ENCODE data around the gene CDNF. TPM values are rescaled to one million over a fixed set of nuclear protein-coding genes. Genes with fewer than 3 reads are reported as not detected.

Gene CDNF
- total RNA-seq, 4 donors from 2014 or later, result 2.6 to 9.1 (median 3.8) TPM; not detected in 1

- Histone ChIP-seq H3K36me3 (no peaks in the 10 kb centered on the region), H3K4me3 (no peak overlapping the region), H3K9me3 (no peaks in the 10 kb centered on the region), H3K27me3 (no peaks in the 10 kb centered on the region), H3K4me1 (no peaks in the 10 kb centered on the region), H3K27ac (no peak overlapping the region)
- intact Hi-C loops (cut with DNase I; ENCODE audit: low total_unique reads), result no loop called here
- no peak for DNase-seq
- TF ChIP-seq POLR2A (IDR thresholded peaks at IDR 0.05), result no peak
- no peak for TF ChIP-seq CTCF (IDR thresholded peaks at IDR 0.05)
Observed at GRCh38 chr10:14781763-14782162, 56.1 kb downstream of the CDNF start.

GRCh38 chr10:14779001-14779651, 58.7 kb downstream of the CDNF start:
- no peak overlapping the region for H3K27ac ChIP-seq
- no peaks in the 10 kb centered on the region for H3K9me3 ChIP-seq
- no peak overlapping the region for H3K4me3 ChIP-seq
- TF ChIP-seq POLR2A (IDR thresholded peaks at IDR 0.05) (no peak), CTCF (IDR thresholded peaks at IDR 0.05) (no peak)
- no peaks in the 10 kb centered on the region for H3K4me1 ChIP-seq
- no peak for DNase-seq
- H3K27me3 ChIP-seq, result no peaks in the 10 kb centered on the region
- intact Hi-C loops (cut with DNase I; ENCODE audit: low total_unique reads), result no loop called here
- H3K36me3 ChIP-seq, result no peaks in the 10 kb centered on the region

- intact Hi-C loops (cut with DNase I; ENCODE audit: low total_unique reads), result no loop called here
- Histone ChIP-seq H3K27me3 (no peaks in the 10 kb centered on the region), H3K4me3 (no peak overlapping the region), H3K27ac (no peak overlapping the region), H3K36me3 (no peaks in the 10 kb centered on the region), H3K4me1 (no peaks in the 10 kb centered on the region), H3K9me3 (no peaks in the 10 kb centered on the region)
- no peak for DNase-seq
- no peak for TF ChIP-seq CTCF (IDR thresholded peaks at IDR 0.05)
- no peak for TF ChIP-seq POLR2A (IDR thresholded peaks at IDR 0.05)
Observed at GRCh38 chr10:14776546-14776945, 61.3 kb downstream of the CDNF start.

- Histone ChIP-seq H3K36me3 (no peaks in the 10 kb centered on the region), H3K9me3 (no peaks in the 10 kb centered on the region), H3K4me1 (no peaks in the 10 kb centered on the region), H3K27ac (no peak overlapping the region), H3K27me3 (no peaks in the 10 kb centered on the region), H3K4me3 (no peak overlapping the region)
- DNase-seq, result no peak
- intact Hi-C loops (cut with DNase I; ENCODE audit: low total_unique reads), result no loop called here
- TF ChIP-seq POLR2A (IDR thresholded peaks at IDR 0.05), result no peak
- TF ChIP-seq CTCF (IDR thresholded peaks at IDR 0.05), result no peak
Observed at GRCh38 chr10:14775656-14776055, 62.2 kb downstream of the CDNF start.

- Histone ChIP-seq H3K4me3 (no peak within 1 kb of the TSS), H3K9me3 (no peaks in the 10 kb centered on the region), H3K27ac (no peak within 1 kb of the TSS), H3K36me3 (no peaks in the 10 kb centered on the region), H3K27me3 (no peaks in the 10 kb centered on the region), H3K4me1 (no peaks in the 10 kb centered on the region)
- no peak for TF ChIP-seq POLR2A (IDR thresholded peaks at IDR 0.05)
- TF ChIP-seq CTCF (IDR thresholded peaks at IDR 0.05), result no peak
- DNase-seq, result no peak
- intact Hi-C loops (cut with DNase I; ENCODE audit: low total_unique reads), result no loop called here
Observed at GRCh38 chr10:14774797-14775196, 63.0 kb downstream of the CDNF start, which contains the start of gene FAM107B. FAM107B (minus strand) TSS chr10:14774897; CDS start chr10:14774663, 234 bp downstream.
